AML-193 (cell line): ENCODE results near the gene BTN2A1.
A peak's percentile ranks its signal among the peaks of the same experiment; 100 is the strongest.
"Not testable (repeated sequence)": the region's sequence is repeated elsewhere in the genome, so short reads cannot be mapped to it uniquely, and the experiment has no call there.

Experiments
- DNase-seq, 2 experiments: peaks; one replicate each; lab custom pipeline; 2025; lab: John Stamatoyannopoulos, UW

The BTN2A1 gene

DNA sequence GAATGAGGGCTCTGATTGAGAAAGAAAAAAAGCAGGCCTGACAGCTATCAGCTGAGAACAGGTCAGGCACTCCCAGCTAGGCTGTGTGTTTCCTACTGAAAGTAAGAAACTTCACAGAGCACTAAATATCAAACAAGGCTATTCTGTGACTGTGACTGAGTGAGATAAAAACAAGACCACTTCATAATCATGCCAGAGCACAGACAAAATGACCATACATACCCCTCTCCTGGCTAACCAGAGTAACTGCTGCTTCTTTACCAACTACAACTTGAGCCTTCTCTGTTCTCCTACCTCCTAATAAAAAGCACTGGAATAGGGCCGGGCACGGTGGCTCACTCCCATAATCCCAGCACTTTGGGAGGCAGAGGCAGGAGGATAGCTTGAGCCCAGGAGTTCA is 35.5 kb downstream of the BTN2A1 start:
- DNase-seq = peak; percentile 35 to 41

DNA sequence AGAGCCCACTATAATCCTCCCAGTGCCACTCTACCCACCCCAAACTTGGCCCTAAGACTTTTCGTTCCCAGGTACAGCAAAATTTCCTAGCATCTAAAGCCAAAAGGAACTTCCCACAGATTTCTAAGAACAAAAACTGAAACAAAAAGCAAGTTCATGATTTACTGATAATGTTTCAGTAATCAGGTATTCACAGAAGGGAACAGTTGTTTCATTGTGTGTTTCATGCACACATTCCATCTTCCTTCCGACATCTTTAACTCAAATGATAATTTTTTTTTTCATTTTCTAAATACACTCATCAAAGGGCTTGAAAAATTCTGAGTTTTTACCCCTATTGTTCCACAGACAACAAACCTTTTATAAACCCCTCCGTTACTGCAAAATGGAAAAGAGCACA is 36.4 kb downstream of the BTN2A1 start:
- no peak for DNase-seq

DNA sequence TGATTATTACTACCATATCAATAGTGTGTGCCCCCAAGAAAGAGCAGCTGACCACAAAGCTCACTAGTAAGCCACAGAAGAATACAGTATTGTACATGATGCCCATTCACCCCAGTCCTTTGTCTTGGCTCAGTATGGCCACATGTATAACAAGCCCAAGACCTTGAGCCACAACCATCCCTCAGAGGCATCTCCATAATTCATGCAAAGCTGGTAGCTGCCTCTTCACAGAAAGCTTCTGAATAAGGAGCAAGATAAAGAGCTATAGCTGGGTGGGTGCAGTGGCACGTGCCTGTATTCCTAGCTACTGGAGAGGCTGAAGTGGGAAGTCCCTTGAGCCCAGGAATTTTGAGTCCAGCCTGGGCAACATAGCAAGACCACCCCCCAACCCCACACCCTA is 37.5 kb downstream of the BTN2A1 start:
- DNase-seq = no peak

DNA sequence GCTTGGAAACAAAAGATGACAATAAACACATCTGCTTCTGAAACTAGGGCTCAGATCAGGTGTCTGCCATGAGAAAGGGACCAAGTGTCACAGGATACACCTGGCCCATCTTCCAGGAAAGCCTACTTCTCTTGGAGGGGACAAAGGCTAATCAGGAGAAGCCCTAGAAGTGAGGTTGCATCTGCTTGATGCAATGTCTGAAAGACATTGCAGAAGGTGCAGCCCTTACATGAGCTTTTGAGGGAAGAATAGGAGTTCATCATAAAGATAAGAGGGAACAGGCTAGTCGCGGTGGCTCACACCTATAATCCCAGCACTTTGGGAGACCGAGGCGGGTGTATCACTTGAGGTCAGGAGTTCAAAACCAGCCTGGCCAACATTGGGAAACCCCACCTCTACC is 39.9 kb downstream of the BTN2A1 start:
- DNase-seq = no peak

DNA sequence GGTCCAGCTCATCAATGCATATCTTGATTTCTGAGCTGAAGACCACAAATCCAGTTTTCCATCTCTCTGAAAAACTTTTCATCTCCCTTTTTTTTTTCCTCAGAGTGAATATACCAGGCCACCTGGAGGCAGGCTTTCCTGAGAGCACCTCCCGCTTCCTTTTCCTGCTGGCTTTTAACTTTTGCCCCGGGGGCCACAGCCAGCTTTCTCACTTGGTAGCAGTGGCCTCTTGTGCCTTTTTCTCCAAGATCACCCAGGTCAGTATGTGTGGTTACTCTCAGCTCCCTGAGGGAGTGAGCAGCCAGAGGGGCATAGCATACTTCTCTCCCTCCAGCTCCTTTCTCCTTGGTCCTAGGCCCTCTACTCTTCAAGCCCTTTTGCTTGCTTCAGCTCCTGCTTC is 42.3 kb downstream of the BTN2A1 start, which contains the start of gene BTN1A1:
Gene BTN1A1, plus strand, starts transcription at position 202 of the 400 bp plus-strand sequence. CDS start 984 bp downstream, outside the sequence.
- DNase-seq = no peak

GRCh38 chr6:26501482-26501986 is 43.8 kb downstream of the BTN2A1 start:
- no peak for DNase-seq

DNA sequence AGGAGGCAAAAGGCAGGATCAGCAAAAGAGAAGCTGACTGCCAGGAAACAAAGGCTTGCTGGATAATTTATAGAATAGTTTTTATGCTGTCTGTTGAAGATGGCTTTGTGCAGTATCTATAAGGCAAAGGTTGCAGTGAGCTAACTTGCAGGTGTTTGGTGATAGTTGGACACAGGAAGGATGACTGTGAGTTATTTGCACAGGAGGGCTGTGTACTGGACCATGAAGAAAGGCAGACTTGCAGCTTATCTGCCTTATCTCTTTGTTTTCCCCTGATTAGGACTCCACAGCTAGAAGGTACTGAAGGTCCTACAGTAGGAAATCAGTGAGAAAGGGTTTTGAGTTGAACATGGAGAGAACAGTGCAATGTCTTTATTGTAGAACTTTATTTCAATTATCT is 44.4 kb downstream of the BTN2A1 start:
- DNase-seq = no peak

- no peak for DNase-seq
Observed at GRCh38 chr6:26502626-26503025, 44.9 kb downstream of the BTN2A1 start.

- no peak for DNase-seq
Observed at GRCh38 chr6:26507658-26508057, 49.9 kb downstream of the BTN2A1 start.

DNA sequence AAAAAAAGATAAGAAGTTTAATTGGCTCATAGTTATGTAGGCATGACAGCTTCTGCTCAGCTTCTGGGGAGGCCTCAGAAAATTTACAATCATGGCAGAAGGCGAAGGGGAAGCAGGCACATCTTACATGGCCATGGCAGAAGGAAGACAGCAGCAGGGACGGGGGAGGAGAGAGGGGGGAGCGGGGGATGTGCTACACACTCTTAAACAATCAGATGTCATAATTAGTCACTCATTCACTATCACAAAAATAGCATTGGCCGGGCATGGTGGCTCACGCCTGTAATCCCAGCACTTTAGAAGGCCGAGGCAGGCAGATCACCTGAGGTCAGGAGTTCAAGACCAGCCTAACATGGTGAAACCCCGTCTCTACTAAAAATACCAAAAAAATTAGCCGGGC is 53.3 kb downstream of the BTN2A1 start:
- not testable (repeated sequence) for DNase-seq

- DNase-seq = no peak
Observed at GRCh38 chr6:26514984-26515383, 57.2 kb downstream of the BTN2A1 start.

DNA sequence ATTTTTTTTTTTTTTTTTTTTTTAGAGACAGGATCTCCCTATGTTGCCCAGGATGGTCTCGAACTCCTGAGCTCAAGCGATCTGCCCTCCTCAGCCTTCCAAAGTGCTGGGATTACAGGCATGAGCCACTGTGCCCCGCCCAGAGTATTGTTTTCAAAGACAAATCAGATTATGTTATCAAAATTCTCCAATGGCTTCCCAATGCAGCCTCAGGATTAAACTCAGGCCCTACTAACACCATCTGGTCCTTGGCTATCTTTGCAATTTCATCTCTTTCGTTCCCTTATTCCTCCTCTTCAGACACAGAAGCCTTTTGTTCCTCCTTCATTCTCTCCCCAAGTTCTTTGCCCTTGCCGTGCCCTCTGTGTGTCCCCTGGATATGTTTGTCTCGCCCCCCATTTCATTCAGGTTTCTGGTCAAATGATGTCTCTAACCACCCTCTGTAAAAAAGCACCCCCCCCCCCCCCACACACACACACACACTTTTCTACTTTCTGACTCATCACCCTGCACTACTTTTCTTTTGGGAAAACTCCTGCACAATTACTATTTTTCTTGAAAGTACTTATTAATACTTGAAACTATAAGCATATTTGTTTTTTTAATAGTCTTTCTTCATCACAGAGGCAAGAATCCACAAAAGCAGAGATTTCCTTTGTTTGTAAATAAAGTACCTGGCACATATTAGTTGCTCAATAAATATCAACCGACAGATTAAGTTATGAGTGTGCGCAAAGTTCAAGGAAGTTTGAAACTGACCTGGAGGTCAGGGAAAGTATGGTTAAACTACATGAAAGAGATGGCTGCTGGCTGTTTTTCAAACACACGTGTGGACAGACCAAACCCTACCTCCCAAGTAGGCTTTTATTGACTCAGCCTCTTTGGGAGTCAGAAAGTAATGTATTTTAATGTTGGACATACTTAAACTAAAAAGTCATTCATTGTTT is 59.0 kb downstream of the BTN2A1 start:
- no peak for DNase-seq
